ENCODE measurements around the gene MBD1. TPM values are rescaled to one million over a fixed set of nuclear protein-coding genes. Genes with fewer than 3 reads are reported as not detected.

Gene MBD1
- total RNA-seq, 6 donors from 2014 or later = 57.6 to 150 (median 72.9) TPM

DNA sequence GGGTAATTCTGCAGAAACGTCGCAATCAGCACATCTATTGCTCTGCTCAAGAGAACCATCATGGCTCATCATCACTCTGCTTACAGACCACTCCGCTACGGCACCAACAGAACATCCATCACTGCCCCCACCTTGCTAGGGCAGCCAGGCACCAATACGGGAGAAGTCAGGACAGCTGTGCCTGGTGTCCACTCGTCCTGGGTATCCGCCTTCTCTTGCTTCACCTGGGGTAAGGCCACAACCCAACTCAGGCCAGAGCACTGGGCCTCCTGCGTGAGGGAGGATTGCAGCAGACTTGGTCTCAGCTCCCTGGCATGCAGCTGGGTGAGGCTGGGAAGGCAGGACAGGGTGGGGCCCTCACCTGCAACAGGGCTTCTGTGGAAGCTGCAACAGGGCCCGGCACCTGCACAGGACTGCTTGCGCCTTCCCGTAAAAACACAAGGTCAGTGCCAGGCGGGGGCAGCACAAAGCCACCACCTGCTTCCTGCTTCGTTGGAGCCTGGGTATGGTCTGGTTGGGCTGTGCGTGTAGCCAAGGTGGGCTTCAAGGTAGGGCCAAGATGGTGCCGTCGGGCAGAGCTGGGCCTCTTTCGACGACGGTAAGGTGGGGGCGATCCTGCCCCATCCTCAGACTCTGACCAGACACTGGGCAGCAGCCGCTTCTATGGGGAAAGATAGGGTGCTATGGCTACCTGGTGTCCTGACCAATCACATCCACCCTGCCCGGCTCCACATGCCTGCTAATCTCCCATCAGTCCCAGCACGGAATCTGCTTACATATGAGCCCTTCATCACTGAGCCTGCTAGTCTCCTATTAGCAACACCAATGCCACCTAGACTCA lies 7.9 kb downstream of the MBD1 start:
- TF ChIP-seq POLR2A (IDR thresholded peaks at IDR 0.05) (no peak), POLR2AphosphoS5 (IDR thresholded peaks at IDR 0.05) (no peak), EP300 (IDR thresholded peaks at IDR 0.05) (no peak)
- TF ChIP-seq, protein P1, sequence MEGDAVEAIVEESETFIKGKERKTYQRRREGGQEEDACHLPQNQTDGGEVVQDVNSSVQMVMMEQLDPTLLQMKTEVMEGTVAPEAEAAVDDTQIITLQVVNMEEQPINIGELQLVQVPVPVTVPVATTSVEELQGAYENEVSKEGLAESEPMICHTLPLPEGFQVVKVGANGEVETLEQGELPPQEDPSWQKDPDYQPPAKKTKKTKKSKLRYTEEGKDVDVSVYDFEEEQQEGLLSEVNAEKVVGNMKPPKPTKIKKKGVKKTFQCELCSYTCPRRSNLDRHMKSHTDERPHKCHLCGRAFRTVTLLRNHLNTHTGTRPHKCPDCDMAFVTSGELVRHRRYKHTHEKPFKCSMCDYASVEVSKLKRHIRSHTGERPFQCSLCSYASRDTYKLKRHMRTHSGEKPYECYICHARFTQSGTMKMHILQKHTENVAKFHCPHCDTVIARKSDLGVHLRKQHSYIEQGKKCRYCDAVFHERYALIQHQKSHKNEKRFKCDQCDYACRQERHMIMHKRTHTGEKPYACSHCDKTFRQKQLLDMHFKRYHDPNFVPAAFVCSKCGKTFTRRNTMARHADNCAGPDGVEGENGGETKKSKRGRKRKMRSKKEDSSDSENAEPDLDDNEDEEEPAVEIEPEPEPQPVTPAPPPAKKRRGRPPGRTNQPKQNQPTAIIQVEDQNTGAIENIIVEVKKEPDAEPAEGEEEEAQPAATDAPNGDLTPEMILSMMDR (IDR thresholded peaks at IDR 0.05) = no peak
- H3K4me3 ChIP-seq = no peak overlapping the region
- H3K27me3 ChIP-seq = no peaks in the 10 kb centered on the region
- no peaks in the 10 kb centered on the region for H3K4me1 ChIP-seq
- DNase-seq (peak in 1 of 2 donors; percentile 39), ATAC-seq (ENCODE audit: low FRiP score in 2 of 2) (no peak)
- peaks cover 40 to 94% (median 74%) of the 10 kb centered on the region in 4 donors for H3K36me3 ChIP-seq
- no peak overlapping the region for H3K27ac ChIP-seq
- no peaks in the 10 kb centered on the region for H3K9me3 ChIP-seq
- WGBS, 2 donors = 95 to 97% methylated on average over 14 to 23 of the region's 23 CpGs

GRCh38 chr18:50272568-50272967 lies 8.8 kb downstream of the MBD1 start:
- WGBS, 2 donors = 87 to 89% methylated on average over 5 of the region's 5 CpGs
- Histone ChIP-seq H3K9me3 (no peaks in the 10 kb centered on the region), H3K4me3 (no peak overlapping the region), H3K36me3 (peaks cover 40 to 87% (median 74%) of the 10 kb centered on the region in 4 donors), H3K4me1 (peaks cover 0 to 5% (median under 1%) of the 10 kb centered on the region in 4 donors), H3K27me3 (no peaks in the 10 kb centered on the region), H3K27ac (no peak overlapping the region)
- TF ChIP-seq POLR2AphosphoS5 (IDR thresholded peaks at IDR 0.05) (no peak), POLR2A (IDR thresholded peaks at IDR 0.05) (no peak), EP300 (IDR thresholded peaks at IDR 0.05) (no peak)
- TF ChIP-seq, protein P1 (IDR thresholded peaks at IDR 0.05) = no peak
- ATAC-seq (ENCODE audit: low FRiP score in 2 of 2) (no peak), DNase-seq (no peak)

- Histone ChIP-seq H3K27ac (peak overlapping the region; percentile 52 to 85 (median 82)), H3K4me3 (peak overlapping the region; percentile 42 to 62 (median 55)), H3K9me3 (no peaks in the 10 kb centered on the region), H3K36me3 (peaks cover 13 to 43% (median 33%) of the 10 kb centered on the region in 4 donors), H3K27me3 (no peaks in the 10 kb centered on the region), H3K4me1 (peaks cover 4 to 18% (median 12%) of the 10 kb centered on the region in 4 donors)
- ATAC-seq (ENCODE audit: low FRiP score in 2 of 2) = peak; percentile 90 to 93
- 15 to 18% methylated on average over 33 to 49 of the region's 56 CpGs for WGBS, 2 donors
- peak in 1 of 4 donors; percentile 44 for TF ChIP-seq POLR2A (IDR thresholded peaks at IDR 0.05)
- TF ChIP-seq EP300 (IDR thresholded peaks at IDR 0.05) = no peak
- no peak for TF ChIP-seq POLR2AphosphoS5 (IDR thresholded peaks at IDR 0.05)
- TF ChIP-seq, protein P1 (IDR thresholded peaks at IDR 0.05) = peak; percentile 73 to 84 (median 78)
- peak; percentile 88 to 97 for DNase-seq
These were observed 13.1 kb downstream of the MBD1 start for GRCh38 chr18:50268022-50268747.

DNA sequence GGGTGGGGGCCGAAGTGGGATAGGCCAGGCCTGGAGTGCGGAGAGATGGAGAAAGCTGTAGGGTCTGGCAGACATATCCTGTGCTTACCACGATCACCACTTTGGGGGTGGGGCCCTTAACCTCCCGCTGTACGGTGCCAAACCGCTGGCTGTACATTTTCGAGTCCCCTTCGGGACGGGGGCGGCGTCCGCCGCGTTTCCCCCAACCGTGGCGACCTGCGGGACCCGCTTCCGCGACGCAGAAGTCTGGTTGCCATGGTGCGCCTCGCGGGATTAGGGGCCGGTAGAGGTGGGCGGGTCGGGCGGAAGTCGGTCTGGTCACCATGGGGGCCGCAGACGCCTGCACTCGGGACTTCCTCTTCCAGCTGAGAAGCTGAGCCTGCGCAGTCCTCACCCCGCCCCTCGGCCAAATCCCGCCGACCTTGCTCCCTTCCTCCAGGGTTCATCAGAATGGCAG lies 15.0 kb downstream of the MBD1 start, which contains the start of gene CFAP53:
CFAP53 (minus strand) TSS at position 248 of the 457 bp plus-strand sequence; CDS start at position 157, 91 bp downstream.
- WGBS, 2 donors = 1 to 4% methylated on average over 7 to 16 of the region's 37 CpGs
- peak; percentile 95 to 98 for ATAC-seq (ENCODE audit: low FRiP score in 2 of 2)
- TF ChIP-seq EP300 (IDR thresholded peaks at IDR 0.05) (no peak), POLR2AphosphoS5 (IDR thresholded peaks at IDR 0.05) (peak in 1 of 2 donors; percentile 41), POLR2A (IDR thresholded peaks at IDR 0.05) (peak in 2 of 4 donors; percentile 31 to 56)
- Histone ChIP-seq H3K4me1 (peaks cover 4 to 18% (median 12%) of the 10 kb centered on the region in 4 donors), H3K36me3 (peaks cover 0 to 24% (median 16%) of the 10 kb centered on the region in 4 donors), H3K27me3 (no peaks in the 10 kb centered on the region), H3K9me3 (no peaks in the 10 kb centered on the region), H3K27ac (peak within 1 kb of the TSS in 2 of 4 donors; percentile 47 to 49), H3K4me3 (peak within 1 kb of the TSS; percentile 37 to 83 (median 73))
- peak; percentile 95 to 96 for DNase-seq

DNA sequence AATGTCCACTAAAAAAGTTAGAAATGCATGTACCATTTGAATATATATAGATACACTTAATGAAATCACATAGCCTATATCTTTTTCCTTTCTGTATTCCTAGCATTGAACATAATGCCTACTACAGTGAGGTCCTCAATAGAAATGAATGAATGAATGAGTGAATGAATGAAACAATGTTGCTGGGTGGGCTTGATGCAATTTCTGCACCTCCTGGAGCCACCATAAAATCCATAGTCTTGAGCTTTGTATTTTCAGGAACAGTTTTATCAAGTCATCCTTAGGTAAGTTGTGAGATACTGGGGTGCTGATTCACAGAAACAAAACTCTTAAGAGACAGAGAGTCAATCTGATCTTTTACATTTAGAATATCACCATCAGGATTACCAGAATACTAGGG lies 18.3 kb downstream of the MBD1 start:
- Histone ChIP-seq H3K4me1 (peaks cover 4 to 17% (median 12%) of the 10 kb centered on the region in 4 donors), H3K4me3 (no peak overlapping the region), H3K9me3 (no peaks in the 10 kb centered on the region), H3K27ac (no peak overlapping the region), H3K27me3 (no peaks in the 10 kb centered on the region), H3K36me3 (no peaks in the 10 kb centered on the region)
- DNase-seq (no peak), ATAC-seq (ENCODE audit: low FRiP score in 2 of 2) (no peak)
- no peak for TF ChIP-seq POLR2A (IDR thresholded peaks at IDR 0.05)
- TF ChIP-seq, protein P1 (IDR thresholded peaks at IDR 0.05) = no peak
- TF ChIP-seq POLR2AphosphoS5 (IDR thresholded peaks at IDR 0.05) = no peak
- no peak for TF ChIP-seq EP300 (IDR thresholded peaks at IDR 0.05)
